OCI-LY1 (cell line): ENCODE results near the gene RASAL2.

Source experiments
- H2AFZ ChIP-seq: fragments of 200-600 bp; sonication (generic), shearing (Covaris generic); 2 replicates; pipeline ENCODE4 v1.6.0; 2014; ENCODE audit warnings: antibody characterized with exemption, mild to moderate bottlenecking, low read length
- H3F3A ChIP-seq: fragments of 200-600 bp; sonication (generic), shearing (Covaris generic); 2 replicates; pipeline ENCODE4 v1.6.0; 2014; ENCODE audit warnings: mild to moderate bottlenecking, antibody characterized with exemption, low read length, moderate library complexity; ENCODE audit not compliant: insufficient read depth
- H3K27ac ChIP-seq: fragments of 200-600 bp; sonication (generic); 2 replicates; pipeline ENCODE4 v1.5.1; 2014; ENCODE audit warnings: low read length, mixed run types, mild to moderate bottlenecking, low read depth; ENCODE audit not compliant: poor library complexity, severe bottlenecking
- H3K27me3 ChIP-seq: fragments of 200-600 bp; sonication (generic); 2 replicates; pipeline ENCODE4 v1.6.0; 2014; ENCODE audit warnings: antibody characterized with exemption, mild to moderate bottlenecking, low read length, moderate library complexity; ENCODE audit not compliant: insufficient read depth
- H3K36me3 ChIP-seq: fragments of 200-600 bp; sonication (generic); 2 replicates; pipeline ENCODE4 v1.6.1; 2014; ENCODE audit warnings: mild to moderate bottlenecking, antibody characterized with exemption, low read length, moderate library complexity, mixed read lengths; ENCODE audit not compliant: insufficient read depth
- H3K4me1 ChIP-seq: fragments of 200-600 bp; sonication (generic); 2 replicates; pipeline ENCODE4 v1.5.1; 2014; ENCODE audit warnings: mild to moderate bottlenecking, low read length, moderate library complexity; ENCODE audit not compliant: insufficient read depth, severe bottlenecking
- H3K4me2 ChIP-seq: fragments of 200-600 bp; sonication (generic), shearing (Covaris generic); 2 replicates; pipeline ENCODE4 v1.6.1; 2014; ENCODE audit warnings: low read length
- H3K4me3 ChIP-seq: fragments of 200-600 bp; sonication (generic); 2 replicates; pipeline ENCODE4 v1.5.1; 2014; ENCODE audit warnings: low read length, low read depth, mild to moderate bottlenecking, mixed read lengths; ENCODE audit not compliant: poor library complexity, severe bottlenecking
- H3K79me2 ChIP-seq: fragments of 200-600 bp; shearing (Covaris generic); 2 replicates; pipeline ENCODE4 v1.6.1; 2016; ENCODE audit warnings: mixed run types, low read length, mixed read lengths; ENCODE audit not compliant: insufficient read depth
- H3K9ac ChIP-seq: fragments of 200-600 bp; sonication (generic), shearing (Covaris generic); 2 replicates; pipeline ENCODE4 v1.6.1; 2014; ENCODE audit warnings: mild to moderate bottlenecking, low read length, mixed read lengths
- H3K9me2 ChIP-seq: fragments of 200-600 bp; sonication (generic), shearing (Covaris generic); 2 replicates; pipeline ENCODE4 v1.6.1; 2014; ENCODE audit warnings: low read depth, mild to moderate bottlenecking, low read length, mixed read lengths
- H3K9me3 ChIP-seq: fragments of 200-600 bp; shearing (Covaris generic); 2 replicates; pipeline ENCODE4 v1.6.1; 2014; ENCODE audit warnings: low read length, mixed read lengths
- H4K20me1 ChIP-seq: fragments of 200-600 bp; sonication (generic), shearing (Covaris generic); 2 replicates; pipeline ENCODE4 v1.6.0; 2016; ENCODE audit warnings: mild to moderate bottlenecking, low read length; ENCODE audit not compliant: insufficient read depth
- CTCF ChIP-seq: fragments of 200-600 bp; sonication (generic), shearing (Covaris generic); IDR thresholded peaks from 2 replicates; pipeline ENCODE4 v1.5.1; 2017; ENCODE audit warnings: mild to moderate bottlenecking, antibody characterized with exemption, low read length, moderate library complexity, mixed read lengths
- EZH2 ChIP-seq: fragments of 200-600 bp; sonication (generic), shearing (Covaris generic); IDR thresholded peaks from 2 replicates; pipeline ENCODE4 v1.8.0; 2017; ENCODE audit warnings: borderline replicate concordance, mixed run types, mild to moderate bottlenecking, antibody characterized with exemption, low read length, moderate library complexity, mixed read lengths

Gene RASAL2

GRCh38 chr1:178300352-178300699 lies 206.4 kb downstream of the RASAL2 start:
- Histone ChIP-seq H3K4me1 (no peaks in the 10 kb centered on the region), H3K4me2 (no peak overlapping the region), H3K9me2 (no peaks in the 10 kb centered on the region), H3F3A (no peaks in the 10 kb centered on the region), H3K27me3 (no peaks in the 10 kb centered on the region), H3K4me3 (no peak overlapping the region), H2AFZ (no peak overlapping the region), H3K9ac (no peak overlapping the region), H3K27ac (no peak overlapping the region), H3K9me3 (no peaks in the 10 kb centered on the region), H3K79me2 (no peaks in the 10 kb centered on the region), H4K20me1 (no peaks in the 10 kb centered on the region), H3K36me3 (no peaks in the 10 kb centered on the region)
- no peak for TF ChIP-seq EZH2
- TF ChIP-seq CTCF: no peak

- Histone ChIP-seq H3K27ac (no peak overlapping the region), H3K9me3 (no peaks in the 10 kb centered on the region), H3F3A (no peaks in the 10 kb centered on the region), H4K20me1 (no peaks in the 10 kb centered on the region), H3K9ac (no peak overlapping the region), H3K4me2 (no peak overlapping the region), H3K4me3 (no peak overlapping the region), H3K9me2 (no peaks in the 10 kb centered on the region), H2AFZ (no peak overlapping the region), H3K27me3 (no peaks in the 10 kb centered on the region), H3K36me3 (no peaks in the 10 kb centered on the region), H3K79me2 (no peaks in the 10 kb centered on the region), H3K4me1 (no peaks in the 10 kb centered on the region)
- no peak for TF ChIP-seq CTCF
- no peak for TF ChIP-seq EZH2
Measured at GRCh38 chr1:178301141-178301540, 207.2 kb downstream of the RASAL2 start.

GRCh38 chr1:178307264-178307663 lies 213.4 kb downstream of the RASAL2 start:
- no peaks in the 10 kb centered on the region for H3K9me3 ChIP-seq
- no peaks in the 10 kb centered on the region for H3K79me2 ChIP-seq
- no peak overlapping the region for H3K4me3 ChIP-seq
- no peak for TF ChIP-seq CTCF
- no peak for TF ChIP-seq EZH2
- H3K36me3 ChIP-seq: no peaks in the 10 kb centered on the region
- H3F3A ChIP-seq: no peaks in the 10 kb centered on the region
- H3K9ac ChIP-seq: no peak overlapping the region
- no peak overlapping the region for H3K4me2 ChIP-seq
- no peaks in the 10 kb centered on the region for H3K4me1 ChIP-seq
- no peaks in the 10 kb centered on the region for H3K9me2 ChIP-seq
- H2AFZ ChIP-seq: no peak overlapping the region
- no peaks in the 10 kb centered on the region for H4K20me1 ChIP-seq
- no peaks in the 10 kb centered on the region for H3K27me3 ChIP-seq
- no peak overlapping the region for H3K27ac ChIP-seq
